Inflammatory macrophage treated with lipopolysaccharide for 4 hours (primary cell): ENCODE data around the gene IRX4.

Experiments
- DNase-seq: peaks from one replicate; pipeline ENCODE4 v3.0.0-alpha.2; 2020

IRX4 gene

GRCh38 chr5:1913578-1913977 is 30.9 kb upstream of the IRX4 start:
- DNase-seq, result no peak

GRCh38 chr5:1912951-1913565 is 30.3 kb upstream of the IRX4 start:
- DNase-seq, result no peak

GRCh38 chr5:1911773-1912235 is 29.1 kb upstream of the IRX4 start:
- DNase-seq, result no peak

GRCh38 chr5:1910861-1911772 is 28.4 kb upstream of the IRX4 start:
- no peak for DNase-seq

- DNase-seq, result no peak
Observed at GRCh38 chr5:1910081-1910760, 27.5 kb upstream of the IRX4 start.

- no peak for DNase-seq
Observed at GRCh38 chr5:1909346-1909985, 26.7 kb upstream of the IRX4 start.

- no peak for DNase-seq
Observed at GRCh38 chr5:1908931-1909330, 26.2 kb upstream of the IRX4 start.

GRCh38 chr5:1907616-1908015 is 24.9 kb upstream of the IRX4 start:
- DNase-seq, result no peak

GRCh38 chr5:1905108-1905507 is 22.4 kb upstream of the IRX4 start:
- no peak for DNase-seq

- DNase-seq, result no peak
Observed at GRCh38 chr5:1901983-1902382, 19.3 kb upstream of the IRX4 start.

GRCh38 chr5:1901061-1901460 is 18.3 kb upstream of the IRX4 start:
- no peak for DNase-seq

- no peak for DNase-seq
Observed at GRCh38 chr5:1899201-1899600, 16.5 kb upstream of the IRX4 start.

GRCh38 chr5:1897816-1898450 is 15.2 kb upstream of the IRX4 start:
- DNase-seq, result no peak

GRCh38 chr5:1897386-1897785 is 14.7 kb upstream of the IRX4 start:
- DNase-seq, result no peak

GRCh38 chr5:1896602-1897376 is 14.1 kb upstream of the IRX4 start:
- no peak for DNase-seq

GRCh38 chr5:1895739-1896420 is 13.2 kb upstream of the IRX4 start:
- DNase-seq, result no peak

- DNase-seq, result no peak
Observed at GRCh38 chr5:1894243-1894642, 11.5 kb upstream of the IRX4 start.

GRCh38 chr5:1893754-1894153 is 11.0 kb upstream of the IRX4 start:
- DNase-seq, result no peak

GRCh38 chr5:1892685-1893445 is 10.1 kb upstream of the IRX4 start:
- DNase-seq, result no peak

- DNase-seq, result no peak
Observed at GRCh38 chr5:1892211-1892610, 9.5 kb upstream of the IRX4 start.

- no peak for DNase-seq
Observed at GRCh38 chr5:1891391-1891790, 8.7 kb upstream of the IRX4 start.
